GM23248 (cell line): Measurements from ENCODE around the gene INCA1. TPM values are rescaled to one million over a fixed set of nuclear protein-coding genes. Genes with fewer than 3 reads are reported as not detected.

Experiments used
- DNase-seq: peaks from one replicate; pipeline ENCODE4 v3.0.0-alpha.2; 2015
- H2AFZ ChIP-seq: fragments of 200-600 bp; sonication (generic); 2 replicates; pipeline ENCODE4 v1.6.1; 2016; ENCODE audit warnings: antibody characterized with exemption
- H3F3A ChIP-seq: fragments of 200-600 bp; sonication (generic); 2 replicates; pipeline ENCODE4 v1.6.1; 2016; ENCODE audit warnings: mild to moderate bottlenecking, antibody characterized with exemption, mixed run types; ENCODE audit not compliant: insufficient read depth
- H3K27ac ChIP-seq: fragments of 200-600 bp; sonication (generic); 2 replicates; pipeline ENCODE4 v1.5.1; 2016; ENCODE audit warnings: mild to moderate bottlenecking
- H3K27me3 ChIP-seq: fragments of 200-600 bp; sonication (generic); replicated peaks from 2 replicates; pipeline ENCODE4 v1.6.1; 2016; ENCODE audit warnings: mild to moderate bottlenecking; ENCODE audit not compliant: insufficient read depth
- H3K36me3 ChIP-seq: fragments of 200-600 bp; sonication (generic); 2 replicates; pipeline ENCODE4 v1.6.1; 2016; ENCODE audit warnings: low read depth, mild to moderate bottlenecking
- H3K4me1 ChIP-seq: fragments of 200-600 bp; sonication (generic); 2 replicates; pipeline ENCODE4 v1.6.1; 2016; ENCODE audit warnings: mild to moderate bottlenecking; ENCODE audit not compliant: insufficient read depth
- H3K4me2 ChIP-seq: fragments of 200-600 bp; sonication (generic); one replicate; pipeline ENCODE4 v1.6.1; 2016; ENCODE audit warnings: mild to moderate bottlenecking; ENCODE audit not compliant: unreplicated experiment
- H3K4me3 ChIP-seq: fragments of 200-600 bp; sonication (generic); 2 replicates; pipeline ENCODE4 v1.5.1; 2016; ENCODE audit warnings: mild to moderate bottlenecking
- H3K79me2 ChIP-seq: fragments of 200-600 bp; sonication (generic); 2 replicates; pipeline ENCODE4 v1.6.1; 2016; ENCODE audit warnings: mild to moderate bottlenecking; ENCODE audit not compliant: insufficient read depth
- H3K9ac ChIP-seq: fragments of 200-600 bp; sonication (generic); 2 replicates; pipeline ENCODE4 v1.6.1; 2016; ENCODE audit warnings: mild to moderate bottlenecking
- H3K9me2 ChIP-seq: fragments of 200-600 bp; sonication (generic); 2 replicates; pipeline ENCODE4 v1.6.1; 2016; ENCODE audit warnings: mixed run types, mild to moderate bottlenecking, moderate library complexity; ENCODE audit not compliant: insufficient read depth
- H3K9me3 ChIP-seq: fragments of 200-600 bp; sonication (generic); one replicate; pipeline ENCODE4 v1.6.1; 2017; ENCODE audit warnings: low read depth
- H4K20me1 ChIP-seq: fragments of 200-600 bp; sonication (generic); 2 replicates; pipeline ENCODE4 v1.6.0; 2016; ENCODE audit not compliant: insufficient read depth
- EZH2 ChIP-seq: fragments of 200-600 bp; sonication (generic); IDR thresholded peaks from 2 replicates; pipeline ENCODE4 v1.6.1; 2018; ENCODE audit warnings: antibody characterized with exemption, mild to moderate bottlenecking; ENCODE audit not compliant: insufficient read depth, poor library complexity, severe bottlenecking
- EZH2phosphoT487 ChIP-seq: fragments of 200-600 bp; sonication (generic); IDR thresholded peaks from 2 replicates; pipeline ENCODE4 v1.6.1; 2018; ENCODE audit warnings: antibody characterized with exemption, moderate library complexity, mild to moderate bottlenecking, low read depth; ENCODE audit not compliant: insufficient read depth
- WGBS, 2 experiments: methylation state at CpG; one replicate each; pipeline ENCODE4 v1.1.6; 2015 to 2017; ENCODE audit warnings: low lambda C conversion rate in 2 of 2, low coverage in 1 of 2; ENCODE audit errors: missing lambda C conversion rate in 2 of 2; 5-methylcytosine and 5-hydroxymethylcytosine counted together
- in situ Hi-C: fragments of 300-500 bp; cut with MboI; formaldehyde crosslinking; loops from 2 replicates; pipeline ENCODE4 v1.15.0; 2020
- polyA plus RNA-seq: library from polyadenylated mRNA; unstranded; fragments of >200 nt; fragmentation: Nextera tagmentation; extraction: Ambion mirVana; gene quantifications from 2 replicates; pipeline ENCODE4 v1.2.1, GENCODE V29; 2016
- total RNA-seq: library from RNA; depleted of rRNA; stranded (reverse); fragments of >200 nt; shearing (Covaris generic); gene quantifications from 2 replicates; pipeline ENCODE4 v1.2.3, GENCODE V29; 2014

Gene INCA1
- total and polyA plus RNA-seq, 2 experiments from 2014 or later: 0.32 to 1.2 TPM

DNA sequence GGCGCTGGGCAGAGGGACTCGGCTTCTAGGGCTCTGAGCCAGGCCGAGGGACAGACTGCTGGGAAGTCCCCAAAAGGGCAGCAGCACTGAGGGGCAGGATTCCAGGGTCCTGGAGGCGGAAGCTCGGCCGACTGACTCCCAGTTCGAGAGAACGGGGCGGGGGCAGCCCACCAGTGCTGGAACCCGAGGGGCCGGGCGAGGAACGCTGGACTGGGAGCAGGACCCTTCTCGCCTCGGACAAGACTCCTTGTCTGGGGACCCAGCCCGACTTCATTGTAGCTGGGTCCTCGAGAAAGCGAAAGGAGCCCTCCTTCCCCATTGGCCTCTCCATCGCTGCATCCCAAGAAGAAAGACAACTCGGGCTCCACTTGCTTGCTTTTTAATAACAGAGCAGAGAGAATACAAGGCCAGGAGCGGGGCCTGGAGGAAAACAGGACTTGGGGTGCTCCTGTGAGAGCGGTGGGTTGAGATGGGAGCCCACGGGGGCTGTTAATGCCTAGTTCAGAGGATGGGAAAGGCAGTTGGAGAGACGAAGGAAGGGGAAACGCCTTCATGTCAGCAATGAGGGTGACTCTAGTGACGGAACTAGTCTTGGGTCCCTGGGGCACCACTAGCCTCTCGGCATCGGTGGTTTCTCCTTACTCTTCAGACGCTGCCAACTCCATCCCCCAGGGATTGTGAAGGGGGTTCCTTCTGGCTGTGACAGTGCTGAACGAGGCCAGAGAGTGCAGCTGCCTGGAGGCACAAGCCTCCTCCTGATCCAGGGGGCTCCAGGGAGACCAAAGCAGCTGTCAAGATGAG, 9.4 kb downstream of the INCA1 start:
- Histone ChIP-seq H3K27me3 (no peaks in the 10 kb centered on the region), H3F3A (peaks cover 6% of the 10 kb centered on the region; the same call in 1 of the 2 replicates), H3K79me2 (peaks cover 38% of the 10 kb centered on the region), H3K27ac (peak overlapping the region; percentile 51), H3K36me3 (no peaks in the 10 kb centered on the region), H3K4me2 (peak overlapping the region; percentile 87), H4K20me1 (no peaks in the 10 kb centered on the region), H3K9me3 (no peaks in the 10 kb centered on the region), H2AFZ (peak overlapping the region; percentile 88), H3K9ac (peak overlapping the region; percentile 83), H3K9me2 (no peaks in the 10 kb centered on the region), H3K4me1 (peaks cover 9% of the 10 kb centered on the region), H3K4me3 (peak overlapping the region; percentile 81)
- in situ Hi-C loops: no loop called here
- 1 to 2% methylated on average over 27 to 30 of the region's 30 CpGs for WGBS, 2 experiments
- peak; percentile 50 for DNase-seq
- TF ChIP-seq EZH2 (no peak), EZH2phosphoT487 (no peak)

- Histone ChIP-seq H3K27me3 (no peaks in the 10 kb centered on the region), H3K9ac (peak within 1 kb of the TSS; percentile 83), H3K4me2 (peak within 1 kb of the TSS; percentile 87), H4K20me1 (no peaks in the 10 kb centered on the region), H3F3A (peaks cover 5% of the 10 kb centered on the region; the same call in 1 of the 2 replicates), H3K4me1 (peaks cover 9% of the 10 kb centered on the region), H3K9me2 (no peaks in the 10 kb centered on the region), H3K4me3 (peak within 1 kb of the TSS; percentile 81), H3K27ac (peak within 1 kb of the TSS; percentile 51), H3K9me3 (no peaks in the 10 kb centered on the region), H3K36me3 (no peaks in the 10 kb centered on the region), H2AFZ (peak within 1 kb of the TSS; percentile 88), H3K79me2 (peaks cover 38% of the 10 kb centered on the region)
- 1 to 2% methylated on average over 54 to 75 of the region's 78 CpGs for WGBS, 2 experiments
- in situ Hi-C loops: no loop called here
- peak; percentile 80 for DNase-seq
- TF ChIP-seq EZH2: no peak
- TF ChIP-seq EZH2phosphoT487: no peak
Observed at GRCh38 chr17:4986951-4987766, 10.2 kb downstream of the INCA1 start, which contains the start of gene CAMTA2. TSS of gene CAMTA2 (minus strand) at chr17:4987675. CDS start at chr17:4986222, 1,453 bp downstream.

- Histone ChIP-seq H3K27me3 (no peaks in the 10 kb centered on the region), H3K9me3 (no peaks in the 10 kb centered on the region), H3K4me2 (peak overlapping the region; percentile 87), H3K4me1 (peaks cover 9% of the 10 kb centered on the region), H3K27ac (peak overlapping the region; percentile 51; the same call in 1 of the 2 replicates), H3F3A (no peaks in the 10 kb centered on the region; the same call in 1 of the 2 replicates), H4K20me1 (no peaks in the 10 kb centered on the region), H3K4me3 (peak overlapping the region; percentile 81), H3K9ac (peak overlapping the region; percentile 83), H3K79me2 (peaks cover 38% of the 10 kb centered on the region), H3K36me3 (no peaks in the 10 kb centered on the region), H2AFZ (peak overlapping the region; percentile 88), H3K9me2 (no peaks in the 10 kb centered on the region)
- TF ChIP-seq EZH2phosphoT487: no peak
- no peak for TF ChIP-seq EZH2
- DNase-seq: peak; percentile 37
- 33 to 43% methylated on average over 5 of the region's 5 CpGs for WGBS, 2 experiments
- in situ Hi-C loops: no loop called here
Observed at GRCh38 chr17:4986403-4986802, 10.9 kb downstream of the INCA1 start.

- Histone ChIP-seq H3K4me2 (no peak overlapping the region), H3K9me3 (no peaks in the 10 kb centered on the region), H3K27me3 (no peaks in the 10 kb centered on the region), H3F3A (no peaks in the 10 kb centered on the region; the same call in 1 of the 2 replicates), H3K36me3 (peaks cover 25% of the 10 kb centered on the region), H3K9ac (no peak overlapping the region), H2AFZ (no peak overlapping the region), H4K20me1 (no peaks in the 10 kb centered on the region), H3K4me1 (no peaks in the 10 kb centered on the region; the same call in 1 of the 2 replicates), H3K79me2 (peaks cover 21% of the 10 kb centered on the region), H3K9me2 (no peaks in the 10 kb centered on the region), H3K4me3 (no peak overlapping the region), H3K27ac (no peak overlapping the region)
- in situ Hi-C loops: no loop called here
- 36 to 43% methylated on average over 5 of the region's 5 CpGs for WGBS, 2 experiments
- DNase-seq: peak; percentile 30
- TF ChIP-seq EZH2phosphoT487: no peak
- TF ChIP-seq EZH2: no peak
Observed at GRCh38 chr17:4982305-4982704, 15.0 kb downstream of the INCA1 start.
